Measurements from ENCODE around the gene ICA1. TPM values are rescaled to one million over a fixed set of nuclear protein-coding genes. Genes with fewer than 3 reads are reported as not detected.

Gene ICA1
- total RNA-seq, 5 donors from 2014 or later (not counting 1 experiment from before 2014, with no cell fraction given), result 0.82 to 2.4 (median 1.1) TPM

- Mint-ChIP-seq H3K36me3 (no peaks in the 10 kb centered on the region), H3K9me3 (peaks cover 1 to 7% (median 7%) of the 10 kb centered on the region in 3 donors)
- DNase-seq, result no peak
Measured at GRCh38 chr7:8147760-8148463, 114.1 kb downstream of the ICA1 start.

GRCh38 chr7:8146788-8147413 lies 115.1 kb downstream of the ICA1 start:
- Histone ChIP-seq H3K27me3 (replicated peaks in 1 of 2; ENCODE audit: control insufficient read depth in 2 of 2, extremely low read depth in 1 of 2, insufficient read depth in 2 of 2, low read length in 1 of 2) (no peaks in the 10 kb centered on the region), H3K4me1 (ENCODE audit: control insufficient read depth in 1 of 2, extremely low read depth in 1 of 2, insufficient read depth in 2 of 2, low read length in 2 of 2) (peaks cover 24 to 25% of the 10 kb centered on the region in 2 experiments), H3K4me3 (ENCODE audit: control insufficient read depth in 1 of 2, extremely low read depth in 1 of 2, low read length in 1 of 2) (no peak overlapping the region), H3K27ac (ENCODE audit: low read length) (no peak overlapping the region), H3K9me3 (no peaks in the 10 kb centered on the region), H3K36me3 (ENCODE audit: control insufficient read depth in 2 of 2, extremely low read depth in 1 of 2, insufficient read depth in 1 of 2, low read length in 1 of 2) (no peaks in the 10 kb centered on the region)
- no peaks in the 10 kb centered on the region for H3K27me3 Mint-ChIP-seq
- ChIA-PET POLR2A (no interaction called here), CTCF (interaction anchor here in 1 of 2 donors (0.7 kb wide), 1 partner anchor 1041 kb away, joined by 4 read pairs; no protein-coding TSS in a partner anchor)
- peaks cover 58 to 72% (median 60%) of the 10 kb centered on the region in 3 donors for H3K4me1 Mint-ChIP-seq
- DNase-seq (no peak), ATAC-seq (replicated peaks in 1 of 4) (no peak)
- peak overlapping the region; percentile 17 to 38 for H3K27ac Mint-ChIP-seq
- H3K4me3 Mint-ChIP-seq, result no peak overlapping the region
- H3K36me3 Mint-ChIP-seq, result no peaks in the 10 kb centered on the region
- H3K9me3 Mint-ChIP-seq, result peaks cover 0 to 5% (median 0%) of the 10 kb centered on the region in 3 donors
- 76% methylated on average over 5 of the region's 8 CpGs for WGBS (ENCODE audit: insufficient coverage)

More at GRCh38 chr7:8147760-8148463, 114.1 kb downstream of the ICA1 start:
- H3K36me3 ChIP-seq (ENCODE audit: control insufficient read depth in 2 of 2, extremely low read depth in 1 of 2, insufficient read depth in 1 of 2, low read length in 1 of 2), result no peaks in the 10 kb centered on the region
- H3K4me3 ChIP-seq (ENCODE audit: control insufficient read depth in 1 of 2, extremely low read depth in 1 of 2, low read length in 1 of 2), result no peak overlapping the region
- H3K27ac ChIP-seq (ENCODE audit: low read length), result no peak overlapping the region
- POLR2A ChIA-PET, result interaction anchor here (0.6 kb wide), 3 partner anchors 36 to 1046 kb away, joined by 3 read pairs; no protein-coding TSS in a partner anchor
- H3K27me3 Mint-ChIP-seq, result no peaks in the 10 kb centered on the region
- no peak overlapping the region for H3K4me3 Mint-ChIP-seq
- no peaks in the 10 kb centered on the region for H3K27me3 ChIP-seq (replicated peaks in 1 of 2; ENCODE audit: control insufficient read depth in 2 of 2, extremely low read depth in 1 of 2, insufficient read depth in 2 of 2, low read length in 1 of 2)
- CTCF ChIA-PET, result interaction anchor here in 1 of 2 donors (1.3 to 1.6 kb wide), 2 partner anchors 178 to 466 kb away, joined by 3 to 4 read pairs; no protein-coding TSS in a partner anchor
- peaks cover 60 to 77% (median 60%) of the 10 kb centered on the region in 3 donors for H3K4me1 Mint-ChIP-seq
- peak overlapping the region in 1 of 2 donors; percentile 51 for H3K27ac Mint-ChIP-seq
- H3K9me3 ChIP-seq, result no peaks in the 10 kb centered on the region
- peaks cover 25% of the 10 kb centered on the region in 2 experiments for H3K4me1 ChIP-seq (ENCODE audit: control insufficient read depth in 1 of 2, extremely low read depth in 1 of 2, insufficient read depth in 2 of 2, low read length in 2 of 2)
- ATAC-seq (replicated peaks in 1 of 4), result no peak
- WGBS (ENCODE audit: insufficient coverage), result 100% methylated on average over 2 of the region's 11 CpGs

- H3K27me3 Mint-ChIP-seq, result no peaks in the 10 kb centered on the region
- no peak overlapping the region for H3K27ac ChIP-seq (ENCODE audit: low read length)
- WGBS (ENCODE audit: insufficient coverage), result 98% methylated on average over 4 of the region's 12 CpGs
- peaks cover 54 to 67% (median 59%) of the 10 kb centered on the region in 3 donors for H3K4me1 Mint-ChIP-seq
- H3K27ac Mint-ChIP-seq, result no peak overlapping the region
- no peaks in the 10 kb centered on the region for H3K36me3 ChIP-seq (ENCODE audit: control insufficient read depth in 2 of 2, extremely low read depth in 1 of 2, insufficient read depth in 1 of 2, low read length in 1 of 2)
- no peaks in the 10 kb centered on the region for H3K36me3 Mint-ChIP-seq
- no peak for DNase-seq
- ChIA-PET CTCF (no interaction called here), POLR2A (no interaction called here)
- no peaks in the 10 kb centered on the region for H3K27me3 ChIP-seq (replicated peaks in 1 of 2; ENCODE audit: control insufficient read depth in 2 of 2, extremely low read depth in 1 of 2, insufficient read depth in 2 of 2, low read length in 1 of 2)
- H3K9me3 Mint-ChIP-seq, result no peaks in the 10 kb centered on the region
- peaks cover 22 to 25% of the 10 kb centered on the region in 2 experiments for H3K4me1 ChIP-seq (ENCODE audit: control insufficient read depth in 1 of 2, extremely low read depth in 1 of 2, insufficient read depth in 2 of 2, low read length in 2 of 2)
- ATAC-seq (replicated peaks in 1 of 4), result no peak
- no peak overlapping the region for H3K4me3 ChIP-seq (ENCODE audit: control insufficient read depth in 1 of 2, extremely low read depth in 1 of 2, low read length in 1 of 2)
- no peak overlapping the region for H3K4me3 Mint-ChIP-seq
- H3K9me3 ChIP-seq, result no peaks in the 10 kb centered on the region
Measured at GRCh38 chr7:8146106-8146787, 115.7 kb downstream of the ICA1 start.

GRCh38 chr7:8144856-8145255 lies 117.1 kb downstream of the ICA1 start:
- Histone ChIP-seq H3K27ac (ENCODE audit: low read length) (peak overlapping the region; percentile 16), H3K4me1 (ENCODE audit: control insufficient read depth in 1 of 2, extremely low read depth in 1 of 2, insufficient read depth in 2 of 2, low read length in 2 of 2) (peaks cover 21 to 31% of the 10 kb centered on the region in 2 experiments), H3K36me3 (ENCODE audit: control insufficient read depth in 2 of 2, extremely low read depth in 1 of 2, insufficient read depth in 1 of 2, low read length in 1 of 2) (no peaks in the 10 kb centered on the region), H3K9me3 (no peaks in the 10 kb centered on the region), H3K4me3 (ENCODE audit: control insufficient read depth in 1 of 2, extremely low read depth in 1 of 2, low read length in 1 of 2) (no peak overlapping the region), H3K27me3 (replicated peaks in 1 of 2; ENCODE audit: control insufficient read depth in 2 of 2, extremely low read depth in 1 of 2, insufficient read depth in 2 of 2, low read length in 1 of 2) (no peaks in the 10 kb centered on the region)
- DNase-seq (no peak), ATAC-seq (replicated peaks in 1 of 4) (no peak)
- peak overlapping the region in 1 of 3 donors; percentile 0 for H3K4me3 Mint-ChIP-seq
- ChIA-PET POLR2A (interaction anchor here in 1 of 2 donors (0.7 kb wide), 1 partner anchor 107 kb away, joined by 3 read pairs; no protein-coding TSS in a partner anchor), CTCF (no interaction called here)
- H3K9me3 Mint-ChIP-seq, result no peaks in the 10 kb centered on the region
- WGBS (ENCODE audit: insufficient coverage), result 100% methylated on average over 3 of the region's 4 CpGs
- H3K27me3 Mint-ChIP-seq, result no peaks in the 10 kb centered on the region
- no peaks in the 10 kb centered on the region for H3K36me3 Mint-ChIP-seq
- peaks cover 53 to 63% (median 58%) of the 10 kb centered on the region in 3 donors for H3K4me1 Mint-ChIP-seq
- H3K27ac Mint-ChIP-seq, result peak overlapping the region; percentile 77 to 93

- peak in 4 of 35 experiments; percentile 5 to 39 (median 22) for DNase-seq
- CTCF ChIA-PET, result interaction anchor here in 1 of 2 donors (0.8 to 1.2 kb wide), 3 partner anchors 13 to 462 kb away, joined by 3 read pairs; no protein-coding TSS in a partner anchor
Measured at GRCh38 chr7:8143151-8143874, 118.7 kb downstream of the ICA1 start.

More at GRCh38 chr7:8143151-8143874, 118.7 kb downstream of the ICA1 start:
- H3K4me1 ChIP-seq (ENCODE audit: control insufficient read depth in 1 of 2, extremely low read depth in 1 of 2, insufficient read depth in 2 of 2, low read length in 2 of 2), result peaks cover 8 to 27% of the 10 kb centered on the region in 2 experiments
- H3K27ac Mint-ChIP-seq, result peak overlapping the region; percentile 88 to 93
- POLR2A ChIA-PET, result interaction anchor here in 1 of 2 donors (0.7 kb wide), 2 partner anchors 10 to 722 kb away, joined by 3 to 4 read pairs; no protein-coding TSS in a partner anchor
- peak overlapping the region; percentile 38 for H3K27ac ChIP-seq (ENCODE audit: low read length)
- no peaks in the 10 kb centered on the region for H3K27me3 Mint-ChIP-seq
- no peaks in the 10 kb centered on the region for H3K36me3 ChIP-seq (ENCODE audit: control insufficient read depth in 2 of 2, extremely low read depth in 1 of 2, insufficient read depth in 1 of 2, low read length in 1 of 2)
- no peaks in the 10 kb centered on the region for H3K27me3 ChIP-seq (replicated peaks in 1 of 2; ENCODE audit: control insufficient read depth in 2 of 2, extremely low read depth in 1 of 2, insufficient read depth in 2 of 2, low read length in 1 of 2)
- H3K4me3 Mint-ChIP-seq, result peak overlapping the region; percentile 17 to 53 (median 43)
- H3K4me1 Mint-ChIP-seq, result peaks cover 45 to 51% (median 46%) of the 10 kb centered on the region in 3 donors
- 24% methylated on average over 4 of the region's 6 CpGs for WGBS (ENCODE audit: insufficient coverage)
- no peaks in the 10 kb centered on the region for H3K9me3 ChIP-seq
- H3K9me3 Mint-ChIP-seq, result no peaks in the 10 kb centered on the region
- peak; percentile 54 to 70 (median 62) for ATAC-seq (replicated peaks in 1 of 4)
- no peak overlapping the region for H3K4me3 ChIP-seq (ENCODE audit: control insufficient read depth in 1 of 2, extremely low read depth in 1 of 2, low read length in 1 of 2)
- no peaks in the 10 kb centered on the region for H3K36me3 Mint-ChIP-seq
